H9 (cell line): Measurements from ENCODE around the gene TAF13. TPM values are rescaled to one million over a fixed set of nuclear protein-coding genes. Genes with fewer than 3 reads are reported as not detected.

Experiments used
- DNase-seq: peaks from one replicate; pipeline ENCODE4 v3.0.0-alpha.2; 2017
- H2AFZ ChIP-seq: one replicate; pipeline ENCODE4 v1.6.1; 2013; ENCODE audit warnings: mild to moderate bottlenecking, low read length, control low read depth, moderate library complexity
- H2AK5ac ChIP-seq: 2 replicates; pipeline ENCODE4 v1.6.1; 2013; ENCODE audit warnings: low read length, control low read depth, mixed read lengths; ENCODE audit not compliant: insufficient read length
- H2BK120ac ChIP-seq: one replicate; pipeline ENCODE4 v1.6.1; 2013; ENCODE audit warnings: low read depth, mild to moderate bottlenecking, low read length, control low read depth, inconsistent platforms; ENCODE audit not compliant: poor library complexity, severe bottlenecking
- H2BK12ac ChIP-seq: 2 replicates; pipeline ENCODE4 v1.6.1; 2013; ENCODE audit warnings: low read length, control low read depth, mixed read lengths, low read depth; ENCODE audit not compliant: insufficient read length
- H2BK15ac ChIP-seq: 2 replicates; pipeline ENCODE4 v1.6.1; 2013; ENCODE audit warnings: low read depth, low read length, control low read depth
- H2BK20ac ChIP-seq: one replicate; pipeline ENCODE4 v1.6.1; 2013; ENCODE audit warnings: low read depth, mild to moderate bottlenecking, low read length, control low read depth, inconsistent platforms; ENCODE audit not compliant: poor library complexity, severe bottlenecking
- H2BK5ac ChIP-seq: 2 replicates; pipeline ENCODE4 v1.6.1; 2013; ENCODE audit warnings: low read length, control low read depth, mixed read lengths; ENCODE audit not compliant: insufficient read length
- H3K14ac ChIP-seq: 2 replicates; pipeline ENCODE4 v1.6.1; 2013; ENCODE audit warnings: low read length, control low read depth; ENCODE audit not compliant: insufficient read depth
- H3K18ac ChIP-seq: 2 replicates; pipeline ENCODE4 v1.6.1; 2013; ENCODE audit warnings: low read depth, mild to moderate bottlenecking, mixed read lengths, low read length, control low read depth; ENCODE audit not compliant: insufficient read length
- H3K23ac ChIP-seq: 2 replicates; pipeline ENCODE4 v1.6.1; 2013; ENCODE audit warnings: low read length, control low read depth, mixed read lengths, low read depth; ENCODE audit not compliant: insufficient read length
- H3K23me2 ChIP-seq: 2 replicates; pipeline ENCODE4 v1.6.1; 2013; ENCODE audit warnings: low read depth, mild to moderate bottlenecking, mixed read lengths, low read length, control low read depth; ENCODE audit not compliant: insufficient read length, poor library complexity, severe bottlenecking
- H3K27ac ChIP-seq: 2 replicates; pipeline ENCODE4 v1.5.1; 2013; ENCODE audit warnings: low read length, control low read depth, mixed read lengths, low read depth; ENCODE audit not compliant: insufficient read length
- H3K27me3 ChIP-seq: 2 replicates; pipeline ENCODE4 v1.6.1; 2013; ENCODE audit warnings: low read length, control low read depth, inconsistent platforms; ENCODE audit not compliant: insufficient read depth
- H3K4ac ChIP-seq: 2 replicates; pipeline ENCODE4 v1.6.1; 2013; ENCODE audit warnings: low read depth, mild to moderate bottlenecking, control low read depth, inconsistent platforms, low read length, moderate library complexity
- H3K4me1 ChIP-seq: 2 replicates; pipeline ENCODE4 v1.6.1; 2013; ENCODE audit warnings: low read length, control low read depth, inconsistent platforms; ENCODE audit not compliant: insufficient read depth
- H3K4me2 ChIP-seq: 2 replicates; pipeline ENCODE4 v1.6.1; 2013; ENCODE audit warnings: low read length, control low read depth, mixed read lengths; ENCODE audit not compliant: insufficient read length, insufficient read depth
- H3K56ac ChIP-seq: 2 replicates; pipeline ENCODE4 v1.6.1; 2013; ENCODE audit warnings: low read depth, mild to moderate bottlenecking, mixed read lengths, low read length, control low read depth; ENCODE audit not compliant: insufficient read length
- H3K79me1 ChIP-seq: 2 replicates; pipeline ENCODE4 v1.6.1; 2013; ENCODE audit warnings: low read depth, mild to moderate bottlenecking, moderate library complexity, low read length, control low read depth, inconsistent platforms; ENCODE audit not compliant: insufficient read depth, poor library complexity, severe bottlenecking
- H3K79me2 ChIP-seq: 2 replicates; pipeline ENCODE4 v1.6.1; 2013; ENCODE audit warnings: low read length, control low read depth, inconsistent platforms; ENCODE audit not compliant: insufficient read depth
- H3K9ac ChIP-seq: 2 replicates; pipeline ENCODE4 v1.6.1; 2013; ENCODE audit warnings: low read length, control low read depth, mixed read lengths; ENCODE audit not compliant: insufficient read length; ENCODE audit errors: extremely low read depth
- H3K9me3 ChIP-seq: one replicate; pipeline ENCODE4 v1.6.1; 2013; ENCODE audit warnings: low read depth, low read length, inconsistent platforms; ENCODE audit not compliant: control insufficient read depth
- H3T11ph ChIP-seq: one replicate; pipeline ENCODE4 v1.6.1; 2013; ENCODE audit warnings: mild to moderate bottlenecking, low read length, control low read depth, inconsistent platforms
- H4K20me1 ChIP-seq: one replicate; pipeline ENCODE4 v1.6.1; 2013; ENCODE audit not compliant: control insufficient read depth, insufficient read length, insufficient read depth
- H4K5ac ChIP-seq: 2 replicates; pipeline ENCODE4 v1.6.1; 2013; ENCODE audit warnings: low read depth, mild to moderate bottlenecking, mixed read lengths, low read length, control low read depth; ENCODE audit not compliant: insufficient read length
- H4K8ac ChIP-seq: replicated peaks from 2 replicates; pipeline ENCODE4 v1.6.1; 2013; ENCODE audit warnings: low read length, control low read depth, mixed read lengths, low read depth; ENCODE audit not compliant: insufficient read length
- H4K91ac ChIP-seq: 2 replicates; pipeline ENCODE4 v1.6.1; 2013; ENCODE audit warnings: low read depth, mild to moderate bottlenecking, moderate library complexity, mixed read lengths, low read length, control low read depth; ENCODE audit not compliant: insufficient read length
- H3K27ac Mint-ChIP-seq, 3 experiments: 2 replicates in 2 of 3; 3 replicates in 1 of 3; pipeline ENCODE4 v1.8.0; 2020 to 2021; ENCODE audit warnings: mixed read lengths in 3 of 3, mild to moderate bottlenecking in 1 of 3, moderate library complexity in 1 of 3
- H3K27me3 Mint-ChIP-seq: 2 replicates; pipeline ENCODE4 v1.8.0; 2021; ENCODE audit warnings: low read depth, mild to moderate bottlenecking, moderate library complexity, mixed read lengths
- H3K36me3 Mint-ChIP-seq, 3 experiments: 2 replicates in 2 of 3; 3 replicates in 1 of 3; pipeline ENCODE4 v1.8.0; 2020 to 2021; ENCODE audit warnings: low read depth in 3 of 3, mixed read lengths in 3 of 3; ENCODE audit not compliant: insufficient read depth in 1 of 3
- H3K4me1 Mint-ChIP-seq, 2 experiments: 2 replicates each; pipeline ENCODE4 v1.8.0; 2020; ENCODE audit warnings: mixed read lengths in 2 of 2
- H3K4me3 Mint-ChIP-seq, 2 experiments: 2 replicates in 1 of 2; 3 replicates in 1 of 2; pipeline ENCODE4 v1.8.0; 2020 to 2021; ENCODE audit warnings: mild to moderate bottlenecking in 2 of 2, mixed read lengths in 2 of 2, moderate library complexity in 1 of 2
- H3K9me3 Mint-ChIP-seq, 2 experiments: 2 replicates in 1 of 2; 3 replicates in 1 of 2; pipeline ENCODE4 v1.8.0; 2020; ENCODE audit warnings: mild to moderate bottlenecking in 2 of 2, mixed read lengths in 2 of 2, moderate library complexity in 1 of 2
- CTCF ChIP-seq: fragments of 200-600 bp; sonication (generic); conservative IDR thresholded peaks from 3 replicates; pipeline ENCODE4 v1.8.0; 2021; ENCODE audit warnings: antibody characterized with exemption, mild to moderate bottlenecking
- WGBS: extraction: QIAGEN DNeasy Blood & Tissue Kit; methylation state at CpG from one replicate; pipeline ENCODE4 v1.1.7; 2013; ENCODE audit warnings: missing lambda C conversion rate, low lambda C conversion rate, mixed read lengths; ENCODE audit not compliant: insufficient read length; ENCODE audit errors: extremely low coverage; 5-methylcytosine and 5-hydroxymethylcytosine counted together
- total RNA-seq: library from RNA; stranded (reverse); gene quantifications from 2 replicates; pipeline ENCODE4 v1.2.1, GENCODE V29; 2021

TAF13 gene
- total RNA-seq, 1 experiment from 2014 or later: 50.9 TPM

- no peak overlapping the region for H2BK12ac ChIP-seq
- peaks cover 10% of the 10 kb centered on the region for H3K23me2 ChIP-seq
- no peaks in the 10 kb centered on the region for H3K27me3 ChIP-seq
- no peak overlapping the region for H2BK15ac ChIP-seq
- no peak overlapping the region for H3K4me2 ChIP-seq
- H3K4me1 ChIP-seq: no peaks in the 10 kb centered on the region
- no peak overlapping the region for H3K18ac ChIP-seq
- H3K9me3 Mint-ChIP-seq: peaks cover 0 to 3% of the 10 kb centered on the region in 2 experiments; a peak in 1 of 5 replicates
- H3K4me1 Mint-ChIP-seq: peaks cover 11% of the 10 kb centered on the region in 2 experiments
- no peak overlapping the region for H3K23ac ChIP-seq
- DNase-seq: no peak
- H4K5ac ChIP-seq: no peak overlapping the region
- H2AFZ ChIP-seq: no peak overlapping the region
- no peaks in the 10 kb centered on the region for H4K20me1 ChIP-seq
- no peak overlapping the region for H2BK5ac ChIP-seq
- no peak overlapping the region for H2BK20ac ChIP-seq
- no peak overlapping the region for H2AK5ac ChIP-seq
- H3K4me3 Mint-ChIP-seq: no peak overlapping the region
- H4K8ac ChIP-seq: no peak overlapping the region
- H3K4ac ChIP-seq: no peak overlapping the region
- no peaks in the 10 kb centered on the region for H3K79me1 ChIP-seq
- H3K56ac ChIP-seq: no peak overlapping the region
- no peak overlapping the region for H3T11ph ChIP-seq
- no peak for TF ChIP-seq CTCF
- no peaks in the 10 kb centered on the region for H3K9me3 ChIP-seq
- H3K14ac ChIP-seq: no peak overlapping the region
- peaks cover 5% of the 10 kb centered on the region; the same call in 1 of the 2 replicates for H3K79me2 ChIP-seq
- no CpG with 5 or more reads among the region's 1 CpG for WGBS
- H4K91ac ChIP-seq: no peak overlapping the region
- H3K27ac ChIP-seq: no peak overlapping the region
- H3K27me3 Mint-ChIP-seq: no peaks in the 10 kb centered on the region
- no peak overlapping the region for H2BK120ac ChIP-seq
- H3K27ac Mint-ChIP-seq: no peak overlapping the region
- peaks cover 0 to 25% (median 13%) of the 10 kb centered on the region in 3 experiments; a peak in 6 of 7 replicates for H3K36me3 Mint-ChIP-seq
- no peak overlapping the region for H3K9ac ChIP-seq
Observed at GRCh38 chr1:109096120-109096519, 20.3 kb upstream of the TAF13 start.
